CD4-positive, alpha-beta T cell (primary cell): ENCODE measurements around the gene ARL8B. TPM values are rescaled to one million over a fixed set of nuclear protein-coding genes. Genes with fewer than 3 reads are reported as not detected.

Experiments
- ATAC-seq: fragments of 200-7000 bp; cut with Tn5 transposase; one replicate; pipeline ENCODE4 v1.10.0; 2022; ENCODE audit warnings: mild to moderate bottlenecking; ENCODE audit not compliant: poor library complexity
- CTCF ChIA-PET: fragments of 350-600 bp; sonication (Branson Sonifier 250); formaldehyde crosslinking; loops from one replicate; lab custom pipeline; 2021; ENCODE audit warnings: antibody characterized with exemption, inconsistent platforms; lab: Charles Lee
- POLR2A ChIA-PET: fragments of 350-600 bp; sonication (Branson Sonifier 250); formaldehyde crosslinking; loops from one replicate; lab custom pipeline; 2021; ENCODE audit warnings: antibody characterized with exemption, inconsistent platforms; lab: Charles Lee
- DNase-seq, 14 experiments: peaks; one replicate each; pipeline ENCODE4 v3.0.0-alpha.2; 2013 to 2020; ENCODE audit warnings: mixed read lengths in 2 of 14
- H3K27ac ChIP-seq, 2 donors: one replicate each; pipeline versions ENCODE4 v1.5.1 to v1.7.0; 2013; ENCODE audit warnings: low read length in 2 of 2, low read depth in 1 of 2, mild to moderate bottlenecking in 1 of 2
- H3K27me3 ChIP-seq, 2 experiments: 1 replicate in 1 of 2; 2 replicates in 1 of 2; pipeline versions ENCODE4 v1.6.1 to v1.7.0; 2013; ENCODE audit warnings: low read length in 2 of 2, control low read depth in 1 of 2, mild to moderate bottlenecking in 1 of 2, moderate library complexity in 1 of 2; ENCODE audit not compliant: insufficient read depth in 2 of 2, control insufficient read depth in 1 of 2
- H3K36me3 ChIP-seq: one replicate; pipeline ENCODE4 v1.6.1; 2013; ENCODE audit warnings: low read length, control low read depth; ENCODE audit not compliant: insufficient read depth
- H3K4me1 ChIP-seq: one replicate; pipeline ENCODE4 v1.6.1; 2013; ENCODE audit warnings: low read length, control low read depth; ENCODE audit not compliant: insufficient read depth
- H3K4me3 ChIP-seq: one replicate; pipeline ENCODE4 v1.5.1; 2013; ENCODE audit warnings: mild to moderate bottlenecking, low read length, moderate library complexity
- H3K9me3 ChIP-seq, 2 experiments: 1 replicate in 1 of 2; 2 replicates in 1 of 2; pipeline versions ENCODE4 v1.6.1 to v1.7.0; 2013; ENCODE audit warnings: low read length in 2 of 2, mild to moderate bottlenecking in 2 of 2, control low read depth in 1 of 2, moderate library complexity in 1 of 2; ENCODE audit not compliant: control insufficient read depth in 1 of 2, insufficient read depth in 1 of 2
- H3K27ac Mint-ChIP-seq: one replicate; pipeline ENCODE4 v1.8.0; 2020; ENCODE audit warnings: mixed read lengths
- H3K27me3 Mint-ChIP-seq: one replicate; pipeline ENCODE4 v1.8.0; 2021; ENCODE audit warnings: mixed read lengths
- H3K36me3 Mint-ChIP-seq: one replicate; pipeline ENCODE4 v1.8.0; 2021; ENCODE audit warnings: low read depth, mixed read lengths
- H3K4me1 Mint-ChIP-seq: one replicate; pipeline ENCODE4 v1.8.0; 2021; ENCODE audit warnings: low read depth, mixed read lengths
- H3K4me3 Mint-ChIP-seq: one replicate; pipeline ENCODE4 v1.8.0; 2020; ENCODE audit warnings: mild to moderate bottlenecking, mixed read lengths
- H3K9me3 Mint-ChIP-seq: one replicate; pipeline ENCODE4 v1.8.0; 2020; ENCODE audit warnings: mixed read lengths
- CTCF ChIP-seq: fragments of 200-600 bp; IDR thresholded peaks from one replicate; pipeline ENCODE4 v1.8.0; 2022; ENCODE audit warnings: antibody characterized with exemption, mild to moderate bottlenecking
- intact Hi-C, 2 experiments: fragments of 100-400 bp; cut with DNase I in 1 of 2; cut with micrococcal nuclease in 1 of 2; formaldehyde crosslinking; loops; one replicate each; pipeline versions ENCODE4 v1.15.1 to v1.9.0; 2023 to 2025; cut with DNase I, micrococcal nuclease
- total RNA-seq, 174 experiments: library from RNA in 2 of 174; stranded (reverse) in 2 of 174; gene quantifications; one replicate each; pipeline ENCODE4 v1.2.3 and lab custom pipeline; 2021 to 2026

Gene ARL8B
- total RNA-seq, 2 experiments from 2014 or later, result 48.5 to 49.7 TPM

GRCh38 chr3:5187920-5188418 is 65.9 kb downstream of the ARL8B start:
- Mint-ChIP-seq H3K36me3 (peaks cover 43% of the 10 kb centered on the region), H3K9me3 (no peaks in the 10 kb centered on the region), H3K27ac (peak overlapping the region; percentile 98), H3K4me3 (peak overlapping the region; percentile 98), H3K4me1 (peaks cover 43% of the 10 kb centered on the region), H3K27me3 (no peaks in the 10 kb centered on the region)
- intact Hi-C loops, result loop anchor here (1.0 to 5.0 kb wide), 5 partner anchors 9 to 886 kb away; partner anchors contain the start of genes ARL8B (in 1 of the 2), ITPR1 (in 1 of the 2) and SETMAR (in 1 of the 2)
- H3K27me3 ChIP-seq, result no peaks in the 10 kb centered on the region
- peaks cover under 1% of the 10 kb centered on the region for H3K36me3 ChIP-seq
- ChIA-PET POLR2A (interaction anchor here (1.0 to 6.0 kb wide), 14 partner anchors 9 to 1996 kb away, joined by 3 to 185 read pairs (median 4); partner anchors contain the start of genes ARL8B, ITPR1 and SUMF1), CTCF (interaction anchor here (1.3 to 2.8 kb wide), 3 partner anchors 10 to 65 kb away, joined by 3 to 12 read pairs (median 5); partner anchors contain the start of gene ARL8B)
- peak overlapping the region; percentile 89 to 94 for H3K27ac ChIP-seq
- ATAC-seq, result peak; percentile 24
- DNase-seq, result peak in 13 of 14 experiments; percentile 16 to 76 (median 50)
- peaks cover 29% of the 10 kb centered on the region for H3K4me1 ChIP-seq
- TF ChIP-seq CTCF, result no peak
- H3K9me3 ChIP-seq, result no peaks in the 10 kb centered on the region
- H3K4me3 ChIP-seq, result peak overlapping the region; percentile 94

GRCh38 chr3:5188419-5189221 is 66.5 kb downstream of the ARL8B start:
- intact Hi-C loops, result loop anchor here (5.0 kb wide), 3 partner anchors 51 to 886 kb away; partner anchors contain the start of genes ITPR1 (in 1 of the 2) and SETMAR (in 1 of the 2)
- peaks cover 46% of the 10 kb centered on the region for H3K4me1 Mint-ChIP-seq

More at GRCh38 chr3:5188419-5189221, 66.5 kb downstream of the ARL8B start:
- ATAC-seq (peak; percentile 59), DNase-seq (peak; percentile 26 to 82 (median 49))
- Mint-ChIP-seq H3K9me3 (no peaks in the 10 kb centered on the region), H3K27ac (peak overlapping the region; percentile 98), H3K36me3 (peaks cover 46% of the 10 kb centered on the region), H3K4me3 (peak overlapping the region; percentile 98), H3K27me3 (no peaks in the 10 kb centered on the region)
- H3K4me3 ChIP-seq, result peak overlapping the region; percentile 94
- ChIA-PET CTCF (interaction anchor here (1.3 to 2.8 kb wide), 3 partner anchors 9 to 66 kb away, joined by 3 to 12 read pairs (median 5); partner anchors contain the start of gene ARL8B), POLR2A (interaction anchor here (0.6 to 6.0 kb wide), 14 partner anchors 9 to 1996 kb away, joined by 3 to 185 read pairs (median 4); partner anchors contain the start of genes ARL8B, ITPR1 and SUMF1)
- no peaks in the 10 kb centered on the region for H3K27me3 ChIP-seq
- TF ChIP-seq CTCF, result no peak
- no peaks in the 10 kb centered on the region for H3K9me3 ChIP-seq
- H3K4me1 ChIP-seq, result peaks cover 35% of the 10 kb centered on the region
- peaks cover 3% of the 10 kb centered on the region for H3K36me3 ChIP-seq
- peak overlapping the region; percentile 89 to 94 for H3K27ac ChIP-seq
